Measurements from ENCODE around the gene TRIM44.

The TRIM44 gene

DNA sequence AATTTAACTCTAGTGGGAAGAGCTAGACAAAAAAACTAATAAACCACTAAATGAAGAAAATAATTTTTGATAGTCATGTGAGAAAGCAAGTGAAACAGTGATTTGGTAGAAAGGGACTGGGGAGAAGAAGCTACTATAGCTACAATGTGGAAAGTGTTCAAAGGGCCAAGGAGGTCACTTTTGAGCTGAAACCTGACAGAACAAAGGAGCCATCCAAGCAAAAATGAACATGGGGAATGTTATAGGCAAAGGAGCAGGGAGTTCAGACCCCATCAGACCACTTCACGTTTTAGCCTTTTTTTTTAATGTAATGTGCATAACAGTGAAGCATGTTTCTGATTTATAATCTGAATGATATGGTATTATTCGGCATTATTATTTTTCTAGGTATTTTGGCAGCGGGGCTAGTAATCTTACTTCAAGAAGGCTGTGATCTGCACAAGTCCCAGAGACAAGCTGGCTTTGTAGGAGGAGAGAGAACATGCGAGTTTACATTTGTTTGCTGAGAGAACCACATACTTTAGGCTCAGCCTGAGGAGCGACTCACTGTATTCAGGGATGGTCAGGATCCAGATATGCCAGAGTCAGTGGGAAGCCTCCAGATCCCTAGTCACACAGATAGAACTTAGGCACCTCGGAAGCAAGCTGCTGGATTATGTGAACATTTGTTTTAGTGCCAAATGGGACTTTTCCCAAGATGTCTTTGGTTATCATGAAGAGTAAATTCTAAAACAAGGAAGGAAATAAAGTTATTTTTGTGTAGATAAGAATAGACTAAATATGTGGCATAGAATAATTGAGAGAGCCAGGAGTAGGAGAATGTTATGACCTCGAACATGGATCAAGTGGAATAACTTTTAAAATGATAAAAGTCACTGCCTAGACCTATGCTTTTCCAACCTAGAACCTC is 118.6 kb downstream of the TRIM44 start:
- H2AFZ ChIP-seq (ENCODE audit: low read length) = no peak overlapping the region
- H3K4ac ChIP-seq (ENCODE audit: low read length) = no peak overlapping the region
- H2BK120ac ChIP-seq (ENCODE audit: low read depth, low read length) = no peak overlapping the region
- H3K79me1 ChIP-seq (ENCODE audit: low read depth, low read length) = peaks cover 3% of the 10 kb centered on the region
- H3K14ac ChIP-seq (ENCODE audit: low read length) = no peak overlapping the region
- H2BK5ac ChIP-seq (ENCODE audit: low read length) = no peak overlapping the region
- no peak for DNase-seq (ENCODE audit: low spot score)
- no CpG with 5 or more reads among the region's 7 CpGs for WGBS, 2 donors (ENCODE audit: extremely low coverage in 2 of 2, insufficient read length in 2 of 2, insufficient replicate concordance in 1 of 2)
- H3K9me3 ChIP-seq (replicated peaks in 1 of 2; ENCODE audit: control insufficient read depth in 2 of 2, insufficient read depth in 1 of 2, low read depth in 1 of 2, low read length in 2 of 2) = peaks cover 0 to 11% of the 10 kb centered on the region in 2 donors
- H3K4me3 ChIP-seq (ENCODE audit: low read length in 2 of 2) = no peak overlapping the region
- no peak overlapping the region for H4K8ac ChIP-seq (ENCODE audit: low read depth, low read length)
- H3K18ac ChIP-seq (ENCODE audit: low read length) = no peak overlapping the region
- H3K4me2 ChIP-seq (ENCODE audit: insufficient read depth, low read length, poor library complexity, severe bottlenecking) = no peak overlapping the region
- no peak overlapping the region for H2AK5ac ChIP-seq (ENCODE audit: low read depth, low read length)
- H3K23ac ChIP-seq (ENCODE audit: low read depth, low read length, poor library complexity) = no peak overlapping the region
- H2BK15ac ChIP-seq (ENCODE audit: low read length) = no peak overlapping the region
- H3K4me1 ChIP-seq (ENCODE audit: control insufficient read depth in 2 of 2, insufficient read depth in 1 of 2, low read depth in 1 of 2, low read length in 2 of 2) = peaks cover 0 to 6% of the 10 kb centered on the region in 2 donors
- peak overlapping the region; percentile 11 for H3K27ac ChIP-seq (replicated peaks; ENCODE audit: low read length)
- H3K36me3 ChIP-seq (replicated peaks in 1 of 2; ENCODE audit: control insufficient read depth in 2 of 2, insufficient read depth in 2 of 2, low read length in 2 of 2) = no peaks in the 10 kb centered on the region
- no peak overlapping the region for H4K91ac ChIP-seq (ENCODE audit: low read depth, low read length, poor library complexity)
- H2BK12ac ChIP-seq (ENCODE audit: low read length) = no peak overlapping the region
- H3K27me3 ChIP-seq (ENCODE audit: control insufficient read depth in 3 of 3, insufficient read depth in 3 of 3, low read depth in 1 of 3, low read length in 3 of 3) = no peaks in the 10 kb centered on the region
- H3K9ac ChIP-seq (ENCODE audit: low read depth, low read length, poor library complexity) = no peak overlapping the region

DNA sequence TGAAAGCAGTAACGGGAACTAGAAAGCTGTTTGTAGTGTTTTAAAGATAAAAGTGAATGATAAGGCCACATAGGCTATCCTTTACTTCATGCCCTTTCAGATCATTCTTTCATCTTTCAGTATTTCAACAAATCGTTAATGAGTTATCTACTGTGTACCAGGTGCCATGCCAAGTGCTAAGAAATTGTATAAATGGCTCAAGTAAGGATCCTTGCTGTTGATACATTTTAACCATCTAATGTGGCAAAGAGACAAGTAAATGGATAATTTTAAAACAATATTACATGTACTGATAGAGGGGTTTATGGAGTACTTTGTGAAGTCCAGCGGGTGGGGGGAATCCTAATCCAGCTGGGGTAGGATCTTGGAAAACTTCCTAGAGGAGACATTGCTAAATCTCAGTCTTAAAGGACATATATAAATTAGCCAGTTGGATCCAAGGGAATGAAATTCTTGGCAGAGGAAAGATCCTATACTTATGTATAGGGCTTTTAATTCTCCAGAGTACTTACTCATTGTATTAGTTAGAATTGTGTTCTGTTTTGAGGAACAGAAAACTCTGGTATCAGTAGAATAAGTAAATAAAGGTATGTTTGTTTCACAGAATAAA is 119.4 kb downstream of the TRIM44 start:
- Histone ChIP-seq H4K8ac (ENCODE audit: low read depth, low read length) (no peak overlapping the region), H3K36me3 (replicated peaks in 1 of 2; ENCODE audit: control insufficient read depth in 2 of 2, insufficient read depth in 2 of 2, low read length in 2 of 2) (no peaks in the 10 kb centered on the region), H3K79me1 (ENCODE audit: low read depth, low read length) (peaks cover 3% of the 10 kb centered on the region), H3K9ac (ENCODE audit: low read depth, low read length, poor library complexity) (no peak overlapping the region), H2BK120ac (ENCODE audit: low read depth, low read length) (no peak overlapping the region), H3K27ac (replicated peaks; ENCODE audit: low read length) (no peak overlapping the region), H3K4me2 (ENCODE audit: insufficient read depth, low read length, poor library complexity, severe bottlenecking) (no peak overlapping the region), H2BK12ac (ENCODE audit: low read length) (no peak overlapping the region), H3K18ac (ENCODE audit: low read length) (no peak overlapping the region), H3K4me3 (ENCODE audit: low read length in 2 of 2) (no peak overlapping the region), H3K14ac (ENCODE audit: low read length) (no peak overlapping the region), H3K4ac (ENCODE audit: low read length) (no peak overlapping the region), H3K23ac (ENCODE audit: low read depth, low read length, poor library complexity) (no peak overlapping the region), H2BK5ac (ENCODE audit: low read length) (no peak overlapping the region), H2BK15ac (ENCODE audit: low read length) (no peak overlapping the region), H4K91ac (ENCODE audit: low read depth, low read length, poor library complexity) (no peak overlapping the region), H3K9me3 (replicated peaks in 1 of 2; ENCODE audit: control insufficient read depth in 2 of 2, insufficient read depth in 1 of 2, low read depth in 1 of 2, low read length in 2 of 2) (peaks cover 0 to 11% of the 10 kb centered on the region in 2 donors), H3K4me1 (ENCODE audit: control insufficient read depth in 2 of 2, insufficient read depth in 1 of 2, low read depth in 1 of 2, low read length in 2 of 2) (peaks cover 7 to 9% of the 10 kb centered on the region in 2 donors), H3K27me3 (ENCODE audit: control insufficient read depth in 3 of 3, insufficient read depth in 3 of 3, low read depth in 1 of 3, low read length in 3 of 3) (no peaks in the 10 kb centered on the region), H2AFZ (ENCODE audit: low read length) (no peak overlapping the region), H2AK5ac (ENCODE audit: low read depth, low read length) (no peak overlapping the region)
- no CpG with 5 or more reads among the region's 3 CpGs for WGBS, 2 donors (ENCODE audit: extremely low coverage in 2 of 2, insufficient read length in 2 of 2, insufficient replicate concordance in 1 of 2)
- no peak for DNase-seq (ENCODE audit: low spot score)

DNA sequence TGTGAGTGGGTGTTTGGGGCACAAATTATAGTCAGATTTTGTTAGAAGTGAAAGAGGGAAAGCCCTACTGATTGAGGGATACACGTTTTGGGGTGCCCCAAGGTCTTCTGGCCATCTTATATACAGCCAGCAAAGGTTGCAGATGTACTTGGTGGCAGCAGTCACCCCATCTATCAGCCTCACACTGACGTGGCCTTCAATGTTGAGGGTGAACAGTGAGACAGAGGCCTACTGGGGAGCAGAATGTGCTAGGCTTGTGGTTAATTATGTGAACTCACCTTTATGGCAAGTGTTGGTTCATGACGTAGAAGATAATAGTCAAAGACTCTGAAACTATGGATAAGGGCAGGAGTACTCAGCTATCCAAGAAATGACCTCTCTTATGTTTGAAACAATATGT is 121.2 kb downstream of the TRIM44 start:
- no peak overlapping the region for H3K18ac ChIP-seq (ENCODE audit: low read length)
- no CpG with 5 or more reads among the region's 3 CpGs for WGBS, 2 donors (ENCODE audit: extremely low coverage in 2 of 2, insufficient read length in 2 of 2, insufficient replicate concordance in 1 of 2)
- no peak overlapping the region for H3K27ac ChIP-seq (replicated peaks; ENCODE audit: low read length)
- no peak overlapping the region for H2BK12ac ChIP-seq (ENCODE audit: low read length)
- no peak overlapping the region for H2AK5ac ChIP-seq (ENCODE audit: low read depth, low read length)
- H4K91ac ChIP-seq (ENCODE audit: low read depth, low read length, poor library complexity) = no peak overlapping the region
- H2BK5ac ChIP-seq (ENCODE audit: low read length) = no peak overlapping the region
- H3K4ac ChIP-seq (ENCODE audit: low read length) = no peak overlapping the region
- H3K14ac ChIP-seq (ENCODE audit: low read length) = no peak overlapping the region
- H3K79me1 ChIP-seq (ENCODE audit: low read depth, low read length) = peaks cover 3% of the 10 kb centered on the region
- no peak overlapping the region for H2BK120ac ChIP-seq (ENCODE audit: low read depth, low read length)
- no peak overlapping the region for H2AFZ ChIP-seq (ENCODE audit: low read length)
- no peaks in the 10 kb centered on the region for H3K36me3 ChIP-seq (replicated peaks in 1 of 2; ENCODE audit: control insufficient read depth in 2 of 2, insufficient read depth in 2 of 2, low read length in 2 of 2)
- H3K4me2 ChIP-seq (ENCODE audit: insufficient read depth, low read length, poor library complexity, severe bottlenecking) = no peak overlapping the region
- H3K23ac ChIP-seq (ENCODE audit: low read depth, low read length, poor library complexity) = no peak overlapping the region
- H3K9ac ChIP-seq (ENCODE audit: low read depth, low read length, poor library complexity) = no peak overlapping the region
- peaks cover 0 to 9% of the 10 kb centered on the region in 2 donors for H3K9me3 ChIP-seq (replicated peaks in 1 of 2; ENCODE audit: control insufficient read depth in 2 of 2, insufficient read depth in 1 of 2, low read depth in 1 of 2, low read length in 2 of 2)
- H2BK15ac ChIP-seq (ENCODE audit: low read length) = no peak overlapping the region
- H3K27me3 ChIP-seq (ENCODE audit: control insufficient read depth in 3 of 3, insufficient read depth in 3 of 3, low read depth in 1 of 3, low read length in 3 of 3) = no peaks in the 10 kb centered on the region
- peaks cover 15 to 22% of the 10 kb centered on the region in 2 donors for H3K4me1 ChIP-seq (ENCODE audit: control insufficient read depth in 2 of 2, insufficient read depth in 1 of 2, low read depth in 1 of 2, low read length in 2 of 2)
- no peak overlapping the region for H4K8ac ChIP-seq (ENCODE audit: low read depth, low read length)
- H3K4me3 ChIP-seq (ENCODE audit: low read length in 2 of 2) = no peak overlapping the region
- no peak for DNase-seq (ENCODE audit: low spot score)

DNA sequence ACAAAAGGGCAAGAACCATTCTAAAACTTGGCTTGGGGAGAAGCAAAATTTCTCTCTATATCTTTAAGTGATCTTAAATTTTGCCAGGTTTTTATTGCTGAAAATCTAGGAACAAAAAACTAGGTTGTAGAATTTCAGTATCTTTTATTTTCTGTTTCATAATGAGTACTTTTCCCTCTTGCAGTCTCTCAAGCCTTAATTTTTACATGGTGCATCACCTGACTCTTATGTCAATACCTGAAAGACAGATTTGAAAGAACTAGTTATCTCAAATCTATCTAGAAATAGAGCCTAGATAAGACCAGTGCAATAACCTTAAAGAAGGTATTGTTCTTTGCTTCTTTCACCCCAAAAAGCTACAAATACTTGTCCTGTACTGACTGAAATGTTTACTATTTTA is 122.1 kb downstream of the TRIM44 start:
- H3K23ac ChIP-seq (ENCODE audit: low read depth, low read length, poor library complexity) = no peak overlapping the region
- no peak overlapping the region for H2BK5ac ChIP-seq (ENCODE audit: low read length)
- no peak overlapping the region for H2BK120ac ChIP-seq (ENCODE audit: low read depth, low read length)
- H4K8ac ChIP-seq (ENCODE audit: low read depth, low read length) = no peak overlapping the region
- H3K79me1 ChIP-seq (ENCODE audit: low read depth, low read length) = no peaks in the 10 kb centered on the region
- no peak overlapping the region for H3K4me3 ChIP-seq (ENCODE audit: low read length in 2 of 2)
- H3K36me3 ChIP-seq (replicated peaks in 1 of 2; ENCODE audit: control insufficient read depth in 2 of 2, insufficient read depth in 2 of 2, low read length in 2 of 2) = no peaks in the 10 kb centered on the region
- no peak overlapping the region for H3K27ac ChIP-seq (replicated peaks; ENCODE audit: low read length)
- peaks cover 0 to under 1% of the 10 kb centered on the region in 2 donors for H3K9me3 ChIP-seq (replicated peaks in 1 of 2; ENCODE audit: control insufficient read depth in 2 of 2, insufficient read depth in 1 of 2, low read depth in 1 of 2, low read length in 2 of 2)
- no peaks in the 10 kb centered on the region for H3K27me3 ChIP-seq (ENCODE audit: control insufficient read depth in 3 of 3, insufficient read depth in 3 of 3, low read depth in 1 of 3, low read length in 3 of 3)
- no peak overlapping the region for H2AK5ac ChIP-seq (ENCODE audit: low read depth, low read length)
- no peak for DNase-seq (ENCODE audit: low spot score)
- H2BK15ac ChIP-seq (ENCODE audit: low read length) = no peak overlapping the region
- no peak overlapping the region for H2AFZ ChIP-seq (ENCODE audit: low read length)
- no peak overlapping the region for H3K18ac ChIP-seq (ENCODE audit: low read length)
- no peak overlapping the region for H3K9ac ChIP-seq (ENCODE audit: low read depth, low read length, poor library complexity)
- peaks cover 15 to 22% of the 10 kb centered on the region in 2 donors for H3K4me1 ChIP-seq (ENCODE audit: control insufficient read depth in 2 of 2, insufficient read depth in 1 of 2, low read depth in 1 of 2, low read length in 2 of 2)
- no peak overlapping the region for H2BK12ac ChIP-seq (ENCODE audit: low read length)
- no peak overlapping the region for H4K91ac ChIP-seq (ENCODE audit: low read depth, low read length, poor library complexity)
- no peak overlapping the region for H3K14ac ChIP-seq (ENCODE audit: low read length)
- no peak overlapping the region for H3K4me2 ChIP-seq (ENCODE audit: insufficient read depth, low read length, poor library complexity, severe bottlenecking)
- H3K4ac ChIP-seq (ENCODE audit: low read length) = no peak overlapping the region
